ENCODE results near the gene ARHGEF4. TPM values are rescaled to one million over a fixed set of nuclear protein-coding genes. Genes with fewer than 3 reads are reported as not detected.

The ARHGEF4 gene
- total RNA-seq, 4 donors from 2014 or later: 23.7 to 51.5 (median 37.1) TPM

DNA sequence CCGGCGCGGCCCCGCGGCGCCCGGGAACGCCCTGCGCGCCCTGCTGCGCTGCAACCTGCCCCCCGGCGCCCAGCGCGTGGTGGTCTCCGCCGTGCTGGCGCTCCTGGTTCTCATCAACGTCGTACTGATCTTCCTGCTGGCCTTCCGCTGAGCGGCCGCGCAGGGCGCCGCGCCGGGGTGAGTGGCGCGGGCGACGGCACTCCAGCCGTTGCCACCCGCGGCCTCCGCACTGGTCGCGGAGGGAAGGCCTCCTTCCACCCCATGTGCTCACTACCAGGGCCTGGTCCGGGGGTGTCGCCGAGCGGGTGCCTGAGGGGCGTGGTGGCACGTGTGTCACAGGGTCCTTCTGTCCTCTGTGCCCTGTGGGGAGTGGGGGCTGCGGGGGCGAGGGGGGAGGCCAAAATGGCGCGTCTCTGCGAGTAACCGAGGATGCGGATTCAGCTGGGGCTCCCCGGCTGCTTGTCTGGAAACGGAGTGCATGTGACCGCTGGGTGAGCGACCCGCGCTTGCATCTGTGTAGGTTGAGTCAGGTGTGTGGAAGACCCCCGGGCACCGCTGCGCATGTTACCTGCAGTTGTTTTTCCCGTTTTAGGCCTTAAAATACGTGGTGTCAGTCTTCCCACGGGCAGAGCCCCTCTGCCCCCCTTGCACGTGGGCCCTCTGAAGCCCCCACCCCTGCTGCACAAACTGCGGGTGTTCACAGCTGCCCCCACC lies 198.6 kb downstream of the ARHGEF4 start:
- peak overlapping the region; percentile 58 to 68 (median 59) for H3K4me3 ChIP-seq
- DNase-seq (ENCODE audit: extremely low spot score): no peak
- H3K36me3 ChIP-seq: peaks cover 0 to 7% (median 0%) of the 10 kb centered on the region in 4 donors
- peaks cover 5 to 35% (median 26%) of the 10 kb centered on the region in 4 donors for H3K4me1 ChIP-seq
- TF ChIP-seq EP300 (IDR thresholded peaks at IDR 0.05) (no peak), POLR2AphosphoS5 (IDR thresholded peaks at IDR 0.05) (no peak)
- peak overlapping the region in 3 of 4 donors; percentile 49 to 62 (median 61) for H3K27ac ChIP-seq (replicated peaks in 1 of 4)
- WGBS: 26% methylated on average over 17 of the region's 65 CpGs
- H3K27me3 ChIP-seq: peaks cover 0 to 7% (median 0%) of the 10 kb centered on the region in 4 donors
- no peaks in the 10 kb centered on the region for H3K9me3 ChIP-seq
- intact Hi-C loops (cut with DNase I): no loop called here

GRCh38 chr2:131035826-131036231 lies 199.1 kb downstream of the ARHGEF4 start:
- H3K36me3 ChIP-seq: peaks cover 0 to 13% (median under 1%) of the 10 kb centered on the region in 4 donors
- TF ChIP-seq EP300 (IDR thresholded peaks at IDR 0.05) (no peak), POLR2AphosphoS5 (IDR thresholded peaks at IDR 0.05) (no peak), POLR2A (IDR thresholded peaks at IDR 0.05; ENCODE audit: low read depth) (no peak), CTCF (IDR thresholded peaks at IDR 0.05) (no peak)
- peaks cover 0 to 7% (median 0%) of the 10 kb centered on the region in 4 donors for H3K27me3 ChIP-seq
- intact Hi-C loops (cut with DNase I): no loop called here
- no peaks in the 10 kb centered on the region for H3K9me3 ChIP-seq
- DNase-seq (ENCODE audit: extremely low spot score): no peak
- H3K4me3 ChIP-seq: peak overlapping the region; percentile 58 to 68 (median 59)
- peak overlapping the region in 3 of 4 donors; percentile 31 to 61 (median 49) for H3K27ac ChIP-seq (replicated peaks in 1 of 4)
- peaks cover 5 to 41% (median 28%) of the 10 kb centered on the region in 4 donors for H3K4me1 ChIP-seq
- WGBS: 42% methylated on average over 7 of the region's 10 CpGs

- WGBS: 44% methylated on average over 4 of the region's 6 CpGs
- H3K27me3 ChIP-seq: peaks cover 0 to 7% (median 0%) of the 10 kb centered on the region in 4 donors
- no peak overlapping the region for H3K27ac ChIP-seq (replicated peaks in 1 of 4)
- no peak for DNase-seq (ENCODE audit: extremely low spot score)
- no peak overlapping the region for H3K4me3 ChIP-seq
- peaks cover 5 to 42% (median 28%) of the 10 kb centered on the region in 4 donors for H3K4me1 ChIP-seq
- H3K9me3 ChIP-seq: no peaks in the 10 kb centered on the region
- H3K36me3 ChIP-seq: peaks cover 0 to 17% (median 2%) of the 10 kb centered on the region in 4 donors
- no peak for TF ChIP-seq POLR2AphosphoS5 (IDR thresholded peaks at IDR 0.05)
- TF ChIP-seq EP300 (IDR thresholded peaks at IDR 0.05): no peak
- no peak for TF ChIP-seq POLR2A (IDR thresholded peaks at IDR 0.05; ENCODE audit: low read depth)
- TF ChIP-seq CTCF (IDR thresholded peaks at IDR 0.05): no peak
- intact Hi-C loops (cut with DNase I): no loop called here
Measured at GRCh38 chr2:131036269-131036668, 199.6 kb downstream of the ARHGEF4 start.

- intact Hi-C loops (cut with DNase I): no loop called here
- Histone ChIP-seq H3K27ac (replicated peaks in 1 of 4) (no peak overlapping the region), H3K4me3 (no peak overlapping the region), H3K27me3 (peaks cover 0 to 7% (median 0%) of the 10 kb centered on the region in 4 donors), H3K4me1 (peaks cover 5 to 42% (median 28%) of the 10 kb centered on the region in 4 donors), H3K9me3 (no peaks in the 10 kb centered on the region), H3K36me3 (peaks cover 0 to 23% (median 5%) of the 10 kb centered on the region in 4 donors)
- TF ChIP-seq EP300 (IDR thresholded peaks at IDR 0.05): no peak
- TF ChIP-seq CTCF (IDR thresholded peaks at IDR 0.05): no peak
- 94% methylated on average over 6 of the region's 11 CpGs for WGBS
- no peak for DNase-seq (ENCODE audit: extremely low spot score)
Measured at GRCh38 chr2:131036696-131037397, 200.1 kb downstream of the ARHGEF4 start.
